K562 (cell line): ENCODE data around the gene ARHGAP35. TPM values are rescaled to one million over a fixed set of nuclear protein-coding genes. Genes with fewer than 3 reads are reported as not detected.

Source experiments
- ATAC-seq: fragments of 200-7000 bp; cut with Tn5 transposase; 3 replicates; pipeline ENCODE4 v1.9.1; 2020; ENCODE audit warnings: moderate library complexity
- BruUV-seq: library from RNA; stranded (reverse); fragments of 400-500 nt; replicated peaks from 2 replicates; lab custom pipeline; 2021; lab: Mats Ljungman, UMichigan
- CTCF ChIA-PET: fragments of 300-600 bp; formaldehyde crosslinking; extraction: SDS; loops from one replicate; lab custom pipeline; 2021; ENCODE audit warnings: low intra/inter-chr PET ratio; lab: Yijun Ruan, JAX
- POLR2A ChIA-PET: fragments of 300-600, 350-650 bp; sonication (Branson Sonifier 250); formaldehyde crosslinking; extraction: SDS; loops from one replicate; lab custom pipeline; 2021; ENCODE audit warnings: antibody characterized with exemption, inconsistent platforms; lab: Yijun Ruan, JAX
- DNase-seq, 4 experiments: peaks; one replicate each; pipeline versions ENCODE4 v3.0.0 to v3.0.0-alpha.2; 2011 to 2018; ENCODE audit warnings: low spot score in 3 of 4, mixed read lengths in 3 of 4; ENCODE audit errors: extremely low read depth in 1 of 4
- FAIRE-seq: peaks from 2 replicates; lab custom pipeline; 2011; peaks lifted over from hg19 to GRCh38; lab: Jason Lieb, UNC
- H2AFZ ChIP-seq: 2 replicates; pipeline ENCODE4 v1.6.0; 2011; ENCODE audit warnings: low read depth, low read length, control low read depth, inconsistent platforms
- H3K27ac ChIP-seq: fragments of 200-600 bp; 3 replicates; pipeline ENCODE4 v1.8.0; 2011; ENCODE audit warnings: low read depth, mild to moderate bottlenecking, control low read depth, inconsistent platforms, low read length, moderate library complexity, mixed read lengths; ENCODE audit errors: extremely low read depth
- H3K27me3 ChIP-seq, 2 experiments: fragments of 300-600 bp in 1 of 2; 2 replicates in 1 of 2; 3 replicates in 1 of 2; pipeline versions ENCODE4 v1.6.0 to v1.8.0; 2011; ENCODE audit warnings: inconsistent platforms in 2 of 2, low read length in 2 of 2, mild to moderate bottlenecking in 1 of 2, mixed read lengths in 1 of 2, moderate library complexity in 1 of 2; ENCODE audit not compliant: control insufficient read depth in 2 of 2, insufficient read depth in 2 of 2
- H3K36me3 ChIP-seq: fragments of 300-600 bp; 3 replicates; pipeline ENCODE4 v1.8.0; 2011; ENCODE audit warnings: mild to moderate bottlenecking, low read length, inconsistent platforms; ENCODE audit not compliant: control insufficient read depth, insufficient read depth
- H3K4me1 ChIP-seq, 2 experiments: fragments of 200-600 bp in 1 of 2; replicated peaks in 1 of 2; 2 replicates in 1 of 2; 3 replicates in 1 of 2; pipeline versions ENCODE4 v1.5.1 to v1.8.0; 2011; ENCODE audit warnings: inconsistent platforms in 2 of 2, low read length in 2 of 2, mild to moderate bottlenecking in 1 of 2, mixed read lengths in 1 of 2, moderate library complexity in 1 of 2; ENCODE audit not compliant: control insufficient read depth in 2 of 2, insufficient read depth in 2 of 2
- H3K4me2 ChIP-seq: 2 replicates; pipeline ENCODE4 v1.6.1; 2011; ENCODE audit warnings: low read length, control low read depth, inconsistent platforms, mixed read lengths; ENCODE audit not compliant: insufficient read depth
- H3K4me3 ChIP-seq: fragments of 200-600 bp; sonication (generic), shearing (Covaris generic); 2 replicates; pipeline ENCODE4 v1.5.1; 2016; ENCODE audit warnings: control low read depth, inconsistent platforms
- H3K79me2 ChIP-seq: fragments of 200-600 bp; 3 replicates; pipeline ENCODE4 v1.8.0; 2011; ENCODE audit warnings: low read length, inconsistent platforms; ENCODE audit not compliant: control insufficient read depth, insufficient read depth
- H3K9ac ChIP-seq, 2 experiments: 2 replicates each; pipeline versions ENCODE4 v1.6.0 to v1.6.1; 2011; ENCODE audit warnings: low read depth in 2 of 2, low read length in 2 of 2, control low read depth in 1 of 2, inconsistent platforms in 1 of 2, mild to moderate bottlenecking in 1 of 2, mixed read lengths in 1 of 2; ENCODE audit not compliant: insufficient read depth in 1 of 2
- H3K9me1 ChIP-seq: one replicate; pipeline ENCODE4 v1.6.0; 2011; ENCODE audit warnings: inconsistent platforms, mild to moderate bottlenecking, low read length, moderate library complexity; ENCODE audit not compliant: control insufficient read depth, insufficient read depth
- H3K9me3 ChIP-seq: replicated peaks from 2 replicates; pipeline ENCODE4 v1.5.1; 2011; ENCODE audit warnings: low read depth, low read length, inconsistent platforms; ENCODE audit not compliant: control insufficient read depth, insufficient read depth
- H4K20me1 ChIP-seq: replicated peaks from 2 replicates; pipeline ENCODE4 v1.6.1; 2011; ENCODE audit warnings: low read length, inconsistent platforms, mixed read lengths; ENCODE audit not compliant: control insufficient read depth, insufficient read depth
- CHD4 ChIP-seq: fragments of 200-600 bp; sonication (generic); IDR thresholded peaks from 3 replicates; pipeline ENCODE4 v1.6.1; 2012; ENCODE audit warnings: low read depth, mild to moderate bottlenecking, mixed read lengths, low read length, inconsistent platforms; ENCODE audit not compliant: insufficient read depth, insufficient replicate concordance, poor library complexity, severe bottlenecking
- EGR1 ChIP-seq: fragments of 450-650 bp; conservative IDR thresholded peaks from 2 replicates; pipeline ENCODE4 v1.6.1; 2017; ENCODE audit warnings: mild to moderate bottlenecking
- FOXK1 ChIP-seq: sonication (generic); formaldehyde crosslinking; IDR thresholded peaks from 2 replicates; pipeline ENCODE4 v1.8.0; 2022; ENCODE audit warnings: missing genetic modification reagents, mild to moderate bottlenecking, borderline replicate concordance
- HMBOX1 ChIP-seq: sonication (generic); IDR thresholded peaks from 2 replicates; pipeline ENCODE4 v1.6.1; 2016
- MITF ChIP-seq: IDR thresholded peaks from 2 replicates; pipeline ENCODE4 v1.6.1; 2014; ENCODE audit warnings: antibody characterized with exemption
- PHB ChIP-seq: fragments of 250-450 bp; sonication (Bioruptor Pico); IDR thresholded peaks from 2 replicates; pipeline ENCODE4 v1.5.0; 2021
- RBFOX2 ChIP-seq: fragments of 200-400 bp; formaldehyde crosslinking; IDR thresholded peaks from 2 replicates; pipeline ENCODE4 v1.6.1; 2017; ENCODE audit warnings: low read depth, mild to moderate bottlenecking, low read length, moderate library complexity
- SIN3A ChIP-seq, 2 experiments: fragments of 150-350 bp in 1 of 2; IDR thresholded peaks; 2 replicates each; pipeline ENCODE4 v1.6.1; 2011 to 2016; ENCODE audit warnings: borderline replicate concordance in 2 of 2, low read depth in 2 of 2, low read length in 2 of 2, mild to moderate bottlenecking in 2 of 2, moderate library complexity in 2 of 2; ENCODE audit not compliant: control insufficient read depth in 1 of 2
- SRSF1 ChIP-seq: fragments of 200-400 bp; formaldehyde crosslinking; IDR thresholded peaks from 2 replicates; pipeline ENCODE4 v1.6.1; 2017; ENCODE audit warnings: mild to moderate bottlenecking, low read depth, low read length, moderate library complexity
- TEAD1 ChIP-seq, 2 experiments: fragments of 450-650 bp in 1 of 2; sonication (generic) in 1 of 2; formaldehyde crosslinking; IDR thresholded peaks; 2 replicates each; pipeline versions ENCODE4 v1.4.0 to v1.8.0; 2020 to 2022; ENCODE audit warnings: mild to moderate bottlenecking in 2 of 2, missing genetic modification reagents in 1 of 2
- TFAP4 ChIP-seq: sonication (generic); formaldehyde crosslinking; IDR thresholded peaks from 2 replicates; pipeline ENCODE4 v1.8.0; 2022; ENCODE audit warnings: missing genetic modification reagents, mild to moderate bottlenecking, moderate library complexity, borderline replicate concordance
- USF1 ChIP-seq: sonication (generic); formaldehyde crosslinking; IDR thresholded peaks from 2 replicates; pipeline ENCODE4 v1.9.0; 2022; ENCODE audit warnings: mild to moderate bottlenecking, missing genetic modification reagents
- ZNF174 ChIP-seq: fragments of 250-450 bp; sonication (Bioruptor Pico); IDR thresholded peaks from 2 replicates; pipeline ENCODE4 v1.4.0; 2020; ENCODE audit warnings: mild to moderate bottlenecking
- WGBS: fragments of 100-300 bp; shearing (Covaris generic); methylation state at CpG from one replicate; pipeline ENCODE4 v1.1.6; 2016; ENCODE audit warnings: low coverage, mixed read lengths; ENCODE audit not compliant: insufficient coverage; ENCODE audit errors: missing lambda C conversion rate; 5-methylcytosine and 5-hydroxymethylcytosine counted together
- in situ Hi-C: fragments of 300-500 bp; cut with MboI; formaldehyde crosslinking; loops from 4 replicates; pipeline ENCODE4 v1.15.0; 2018; ENCODE audit warnings: inconsistent platforms, mixed read lengths
- intact Hi-C: fragments of 100-400 bp; cut with micrococcal nuclease; formaldehyde crosslinking; loops from 2 replicates; pipeline ENCODE4 v1.14.2; 2022
- polyA plus RNA-seq, 8 experiments: library from polyadenylated mRNA; depleted of rRNA in 4 of 8; stranded (reverse) in 5 of 8; unstranded in 3 of 8; fragments of >200 nt; fragmentation: Nextera tagmentation in 2 of 8; fragmentation: Illumina TruSeq in 1 of 8; extraction: Ambion mirVana in 2 of 8; extraction: Trizol in 1 of 8; gene quantifications; 2 replicates each; pipeline versions ENCODE4 v1.2.1 to v1.2.3, GENCODE V29; 2011 to 2014; ENCODE audit warnings: inconsistent platforms in 1 of 8, missing spikeins in 1 of 8
- total RNA-seq, 7 experiments: library from RNA; depleted of rRNA in 6 of 7; stranded (reverse); fragments of >200 nt in 6 of 7; fragmentation: Illumina TruSeq in 2 of 7; extraction: Trizol in 2 of 7; gene quantifications; 2 replicates each; pipeline versions ENCODE4 v1.2.1 to v1.2.3, GENCODE V29; 2011 to 2021; ENCODE audit warnings: low replicate concordance in 1 of 7
- TF ChIP-seq, protein P1 (sequence below): sonication (generic); formaldehyde crosslinking; IDR thresholded peaks from 2 replicates; pipeline ENCODE4 v1.8.0; 2022; ENCODE audit warnings: mild to moderate bottlenecking, low read depth, missing genetic modification reagents

The ARHGAP35 gene
- total and polyA plus RNA-seq, 9 of the 15 experiments (the other 6 are each of a cell fraction or from before 2014, with no cell fraction given) = 0.27 to 26.4 (median 10.2) TPM

GRCh38 chr19:46812977-46813838 is 47.6 kb upstream of the ARHGAP35 start:
- ChIA-PET POLR2A (interaction anchor here (4.3 kb wide), 1 partner anchor 27 kb away, joined by 31 read pairs; no protein-coding TSS in a partner anchor), CTCF (no interaction called here)
- Histone ChIP-seq H3K4me1 (peaks cover 11 to 30% of the 10 kb centered on the region in 2 experiments; a peak in 4 of 5 replicates), H3K27me3 (no peaks in the 10 kb centered on the region), H4K20me1 (no peaks in the 10 kb centered on the region), H3K9ac (peak overlapping the region in 1 of 2 experiments; percentile 72; a peak in 2 of 4 replicates), H3K79me2 (no peaks in the 10 kb centered on the region), H2AFZ (peak overlapping the region; percentile 80), H3K9me3 (no peaks in the 10 kb centered on the region), H3K4me2 (peak overlapping the region; percentile 6; the same call in 1 of the 2 replicates), H3K9me1 (no peaks in the 10 kb centered on the region), H3K27ac (peak overlapping the region; percentile 21; the same call in 1 of the 3 replicates), H3K4me3 (no peak overlapping the region), H3K36me3 (no peaks in the 10 kb centered on the region)
- DNase-seq (peak; percentile 40 to 54 (median 48)), FAIRE-seq (no peak), ATAC-seq (peak; percentile 75)
- 51% methylated on average over 20 of the region's 24 CpGs for WGBS
- in situ Hi-C loops = no loop called here
- no TSS peak for BruUV-seq
- intact Hi-C loops = no loop called here
- TF ChIP-seq FOXK1 = no peak
- no peak for TF ChIP-seq ZNF174 (CRISPR knock-in tag)
- peak; percentile 26; the same call in 1 of the 2 replicates for TF ChIP-seq TFAP4
- peak; percentile 72; the same call in 1 of the 2 replicates for TF ChIP-seq USF1 (CRISPR knock-in tag)
- TF ChIP-seq, protein P1, sequence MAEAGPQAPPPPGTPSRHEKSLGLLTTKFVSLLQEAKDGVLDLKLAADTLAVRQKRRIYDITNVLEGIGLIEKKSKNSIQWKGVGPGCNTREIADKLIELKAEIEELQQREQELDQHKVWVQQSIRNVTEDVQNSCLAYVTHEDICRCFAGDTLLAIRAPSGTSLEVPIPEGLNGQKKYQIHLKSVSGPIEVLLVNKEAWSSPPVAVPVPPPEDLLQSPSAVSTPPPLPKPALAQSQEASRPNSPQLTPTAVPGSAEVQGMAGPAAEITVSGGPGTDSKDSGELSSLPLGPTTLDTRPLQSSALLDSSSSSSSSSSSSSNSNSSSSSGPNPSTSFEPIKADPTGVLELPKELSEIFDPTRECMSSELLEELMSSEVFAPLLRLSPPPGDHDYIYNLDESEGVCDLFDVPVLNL = no peak
- no peak for TF ChIP-seq CHD4
- TF ChIP-seq PHB (CRISPR knock-in tag) = no peak
- no peak for TF ChIP-seq SRSF1
- 0 out of 4 replicates have a peak, but pooled peaks of 1 of the 2 experiments have one; percentile 35 for TF ChIP-seq TEAD1 (CRISPR knock-in tag; IDR thresholded peaks at IDR 0.05)
- no peak for TF ChIP-seq HMBOX1
- TF ChIP-seq RBFOX2 = peak; percentile 47; the same call in 1 of the 2 replicates
- TF ChIP-seq EGR1 = peak; percentile 34; the same call in 1 of the 2 replicates
- no peak for TF ChIP-seq SIN3A (IDR thresholded peaks at IDR 0.05; ENCODE audit: borderline replicate concordance in 2 of 2, control insufficient read depth in 1 of 2, low read depth in 2 of 2, low read length in 2 of 2)
- no peak for TF ChIP-seq MITF
